HG02970 (cell line): Measurements from ENCODE around the gene FAT1.
A peak's percentile ranks its signal among the peaks of the same experiment; 100 is the strongest.

Experiments used
- ATAC-seq: cut with Tn5 transposase; IDR thresholded peaks from one replicate; pipeline ENCODE4 v1.9.1; 2021; ENCODE audit warnings: mild to moderate bottlenecking, moderate library complexity, moderate number of reproducible peaks; ENCODE audit not compliant: unreplicated experiment, low FRiP score

The FAT1 gene

DNA sequence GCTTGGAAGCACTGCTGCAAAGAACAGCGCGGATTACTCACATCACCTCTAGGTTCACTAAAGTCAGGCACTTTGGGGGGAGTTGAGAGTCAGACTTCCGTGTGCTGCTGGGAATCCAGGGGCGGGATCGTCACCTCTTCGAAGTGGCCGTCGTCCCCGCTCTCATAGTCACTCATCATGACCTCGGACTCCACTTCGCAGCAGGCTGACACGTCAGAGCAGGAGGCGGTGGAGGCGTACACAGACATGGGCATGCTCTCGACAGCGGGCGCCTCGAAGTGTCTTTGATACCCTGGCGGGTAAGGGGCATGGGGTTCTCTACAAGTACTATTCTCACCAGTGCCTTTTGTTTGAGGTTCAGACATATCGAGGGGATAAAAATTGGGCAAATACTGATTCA, 135.2 kb downstream of the FAT1 start:
- no peak for ATAC-seq

DNA sequence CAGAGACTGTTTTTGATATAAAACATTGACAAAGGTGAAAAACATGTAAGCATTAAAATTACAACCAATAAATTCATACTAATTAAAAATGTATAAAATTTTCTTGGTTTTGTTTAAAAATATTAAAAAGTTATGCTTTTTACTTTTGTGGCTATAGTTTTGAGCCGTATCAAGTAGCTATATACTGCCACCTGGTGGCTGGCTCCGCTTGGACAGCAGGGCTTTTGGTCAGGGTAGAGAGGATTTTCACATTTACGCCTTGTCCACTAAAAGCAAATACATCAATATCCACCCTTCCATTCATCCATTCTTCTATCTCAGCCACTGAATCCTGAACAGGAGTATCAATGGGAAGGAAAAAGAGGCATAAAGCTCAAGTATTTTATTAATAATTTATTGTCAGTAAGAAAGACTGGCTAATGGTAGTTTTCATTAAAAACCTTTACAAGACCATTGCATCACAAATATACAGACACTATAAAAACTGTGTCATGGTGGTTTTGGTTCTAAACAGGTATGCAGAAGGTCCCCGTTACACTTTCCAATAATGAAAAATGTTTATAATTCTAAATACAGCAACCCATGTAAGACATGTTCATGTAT, 136.1 kb downstream of the FAT1 start:
- ATAC-seq: peak; percentile 77

DNA sequence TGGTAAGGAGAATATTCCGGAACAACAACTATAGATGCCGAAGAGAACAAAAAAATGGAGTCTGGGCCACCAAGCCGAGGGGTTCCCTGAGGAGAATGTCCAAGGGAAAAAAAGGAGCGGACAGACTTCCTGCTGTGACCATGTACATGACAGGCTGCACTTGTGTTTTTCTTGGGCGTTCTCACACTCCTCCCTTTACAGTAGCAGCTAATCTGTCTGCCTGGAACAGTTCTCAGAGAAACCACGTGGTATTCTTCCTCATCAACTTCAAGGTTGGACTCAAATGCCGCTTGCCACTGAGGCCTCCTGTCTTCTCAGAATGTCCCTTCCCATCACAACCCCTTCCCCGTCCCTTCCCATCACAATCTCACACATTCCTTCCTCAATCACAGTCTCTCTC, 137.5 kb downstream of the FAT1 start:
- ATAC-seq: no peak

DNA sequence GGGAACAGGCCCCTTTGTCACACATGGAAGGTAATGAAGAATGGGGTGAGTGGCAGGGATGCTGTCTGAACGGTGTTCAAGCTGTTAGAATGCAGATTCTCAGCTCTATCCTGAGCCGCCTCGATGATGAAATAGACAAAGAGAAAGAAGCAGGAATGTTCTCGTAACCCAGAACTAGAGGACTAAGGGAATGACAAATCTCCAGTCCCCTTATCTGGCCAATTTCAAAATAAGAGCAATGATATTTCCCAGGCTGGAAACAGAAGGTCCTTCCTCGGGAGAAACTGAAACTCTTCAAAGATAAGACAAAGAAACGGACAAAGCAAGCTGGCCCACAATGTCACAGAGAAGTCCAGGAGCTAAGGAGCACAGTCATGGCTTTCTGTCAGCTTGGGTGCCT, 138.7 kb downstream of the FAT1 start:
- no peak for ATAC-seq

DNA sequence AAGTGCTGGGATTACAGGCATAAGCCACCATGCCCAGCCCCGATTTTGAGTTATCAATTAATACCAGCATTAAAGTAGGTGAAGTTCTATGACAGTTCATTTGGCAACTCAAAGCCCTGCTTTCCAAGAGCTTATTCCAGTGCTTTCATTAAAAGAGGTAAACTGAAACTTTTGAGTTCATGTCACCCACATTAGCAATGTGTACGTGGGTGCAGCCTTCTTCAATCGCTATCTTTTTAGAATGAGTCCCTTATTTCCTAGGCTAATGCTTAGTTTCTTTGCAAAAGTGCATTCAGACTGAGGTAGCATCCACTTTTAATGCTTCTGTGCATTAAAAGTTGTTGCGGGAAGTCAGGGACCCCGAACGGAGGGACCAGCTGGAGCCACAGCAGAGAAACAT, 142.2 kb downstream of the FAT1 start:
- no peak for ATAC-seq

DNA sequence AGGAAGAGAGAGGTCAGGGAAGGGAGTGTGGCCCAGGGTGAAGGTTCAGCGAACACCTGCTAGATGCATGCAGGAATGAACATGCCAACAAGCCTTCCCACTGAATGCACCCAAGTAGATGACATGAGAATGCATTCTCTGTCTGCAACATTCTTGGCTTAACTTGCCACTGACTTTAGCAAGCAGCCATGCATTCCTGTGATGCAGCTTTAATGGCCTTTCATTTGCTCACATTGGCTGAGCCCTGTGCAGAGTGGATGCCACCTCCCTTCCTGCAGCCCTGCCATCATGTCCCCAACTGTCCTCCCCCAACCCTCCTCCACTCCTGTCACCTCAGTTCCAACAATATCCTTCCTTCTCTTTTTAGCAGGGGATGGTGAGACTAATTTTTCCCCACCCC, 143.0 kb downstream of the FAT1 start:
- ATAC-seq: no peak

DNA sequence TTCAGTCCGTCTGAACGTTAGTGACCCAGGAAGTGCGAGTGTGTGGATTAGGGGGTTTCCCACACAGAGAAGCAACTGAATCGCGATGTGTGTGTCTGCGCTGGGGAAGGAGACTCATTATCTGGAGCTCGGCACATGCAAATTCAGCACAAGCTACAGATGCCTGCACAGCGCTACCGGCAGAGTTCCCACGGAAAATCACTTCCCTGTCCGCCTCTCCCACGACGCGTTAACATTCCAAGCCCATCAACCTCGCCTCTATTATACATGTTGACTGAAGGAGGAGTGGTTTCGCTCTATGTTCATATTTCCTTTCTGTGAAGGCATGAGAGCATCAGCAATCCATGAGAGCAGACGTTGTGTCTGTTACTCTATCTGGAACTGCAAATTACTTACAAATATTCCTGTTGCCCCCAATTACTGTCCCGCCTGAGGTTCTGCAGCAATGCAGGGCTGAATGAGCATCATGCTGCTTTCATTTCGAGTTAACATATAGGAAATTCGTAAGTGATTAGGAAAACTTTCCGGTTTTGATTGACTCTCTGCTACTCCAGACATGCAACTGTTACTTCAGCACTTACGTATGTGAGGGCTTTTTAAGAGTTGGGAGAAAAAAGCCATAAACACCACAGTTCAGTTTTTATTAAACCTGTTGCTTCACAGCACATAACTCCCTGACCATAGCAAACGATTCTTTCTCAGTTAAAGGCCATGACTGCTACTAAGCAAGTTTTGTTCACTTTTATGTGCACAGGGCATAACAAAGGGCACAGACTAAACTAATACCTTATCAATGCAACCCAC, 153.3 kb downstream of the FAT1 start:
- no peak for ATAC-seq

DNA sequence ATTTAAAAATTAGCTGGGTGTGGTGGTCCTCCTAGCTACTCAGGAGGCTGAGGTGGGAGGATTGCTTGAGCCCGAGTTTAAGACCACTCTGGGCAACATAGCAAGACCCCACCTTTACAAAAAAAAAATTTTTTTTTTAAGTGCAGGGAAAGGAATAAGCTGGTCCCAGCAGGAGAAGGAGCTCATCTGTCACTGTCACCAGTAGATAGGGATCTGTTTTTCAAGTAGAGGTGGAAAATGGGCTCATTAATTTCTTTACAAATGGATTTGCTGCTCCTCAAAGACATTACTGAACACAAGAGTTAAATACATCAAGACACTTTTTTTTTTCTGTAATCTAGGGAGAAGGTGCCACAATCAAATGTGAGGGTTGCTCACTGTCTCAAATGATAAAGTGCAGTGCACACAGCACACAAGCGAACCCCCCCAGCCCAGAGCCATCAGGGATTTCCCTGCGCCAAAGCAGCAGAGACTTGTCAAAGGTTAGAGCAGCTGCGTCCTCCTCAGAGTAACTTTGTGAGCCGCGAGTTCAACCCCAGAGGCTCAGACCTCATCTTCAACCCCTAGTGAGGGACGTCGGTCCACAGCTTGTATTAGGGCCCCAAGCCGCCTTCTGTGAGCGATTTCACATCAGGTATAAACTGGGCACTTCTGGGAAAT, 154.0 kb downstream of the FAT1 start:
- no peak for ATAC-seq

DNA sequence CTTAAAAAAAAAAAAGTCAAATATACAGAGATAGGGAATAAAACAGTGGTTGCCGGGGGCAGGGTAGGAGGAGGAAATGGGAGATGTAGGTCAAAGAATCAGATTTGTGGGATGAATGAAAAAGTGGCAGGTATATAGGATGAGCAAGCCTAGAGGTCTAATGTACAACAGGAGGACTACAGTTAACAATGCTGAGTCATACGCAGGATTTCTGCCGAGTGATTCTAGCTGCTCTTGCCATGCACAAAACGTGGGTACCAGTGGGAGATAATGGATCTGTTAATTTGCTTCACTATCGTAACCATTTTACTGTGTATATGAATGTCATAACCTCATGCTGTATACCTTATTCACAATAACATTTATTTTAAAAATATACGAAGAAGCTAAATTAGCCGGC, 157.6 kb downstream of the FAT1 start:
- no peak for ATAC-seq

DNA sequence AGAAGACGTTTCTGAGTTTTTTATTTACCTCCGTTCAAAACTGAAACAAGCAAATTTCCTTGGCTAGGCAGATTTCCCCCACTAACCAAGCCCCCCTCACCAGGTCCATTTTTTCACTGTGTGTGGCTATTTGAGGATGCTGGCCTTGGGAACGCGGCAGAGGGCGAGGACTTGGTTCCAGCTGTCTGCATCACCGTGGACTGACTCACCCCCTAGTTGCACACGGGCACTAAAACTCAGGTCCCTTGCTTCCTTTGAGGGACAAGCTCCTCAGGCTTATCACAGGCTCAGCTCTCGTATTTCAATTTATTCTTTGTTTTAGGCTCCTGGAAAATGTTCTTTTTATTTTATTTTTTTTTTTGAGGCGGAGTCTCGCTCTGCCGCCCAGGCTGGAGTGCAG, 159.9 kb downstream of the FAT1 start:
- no peak for ATAC-seq

DNA sequence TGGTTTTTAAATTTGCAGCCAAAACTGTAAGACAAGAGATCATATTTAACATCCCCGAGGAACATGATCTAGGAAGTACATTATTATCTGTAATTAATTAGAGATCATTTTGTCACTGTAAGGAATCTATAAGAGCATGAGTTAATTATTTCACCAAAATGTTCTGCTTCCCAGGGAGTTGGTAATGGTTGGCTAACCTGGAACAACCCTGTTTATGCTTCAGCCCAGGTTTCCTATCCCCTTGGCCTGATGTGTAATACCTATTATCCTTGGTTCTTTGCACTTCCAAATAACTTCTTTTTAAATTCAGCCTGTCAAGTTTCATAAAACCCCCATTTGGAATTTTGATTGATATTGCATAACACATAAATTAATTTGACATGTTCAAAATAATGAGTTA, 161.9 kb downstream of the FAT1 start:
- no peak for ATAC-seq

DNA sequence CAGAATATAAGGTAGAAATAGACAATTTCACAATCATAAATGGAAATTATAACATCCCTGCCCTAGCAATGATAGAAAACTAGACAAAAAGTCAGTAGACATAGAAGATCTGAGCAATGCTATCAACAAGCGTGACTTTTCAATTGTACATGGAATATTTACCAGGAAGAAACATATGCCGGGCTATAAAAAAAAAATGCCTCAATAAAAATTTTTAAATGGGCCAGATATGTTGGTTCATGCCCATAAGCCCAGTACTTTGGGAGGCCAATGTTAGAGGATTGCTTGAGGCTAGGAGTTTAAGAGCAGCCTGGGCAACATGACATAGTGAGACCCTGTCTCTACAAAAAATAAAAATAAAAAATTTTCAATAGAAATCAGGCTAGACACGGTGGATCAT, 163.0 kb downstream of the FAT1 start:
- no peak for ATAC-seq

DNA sequence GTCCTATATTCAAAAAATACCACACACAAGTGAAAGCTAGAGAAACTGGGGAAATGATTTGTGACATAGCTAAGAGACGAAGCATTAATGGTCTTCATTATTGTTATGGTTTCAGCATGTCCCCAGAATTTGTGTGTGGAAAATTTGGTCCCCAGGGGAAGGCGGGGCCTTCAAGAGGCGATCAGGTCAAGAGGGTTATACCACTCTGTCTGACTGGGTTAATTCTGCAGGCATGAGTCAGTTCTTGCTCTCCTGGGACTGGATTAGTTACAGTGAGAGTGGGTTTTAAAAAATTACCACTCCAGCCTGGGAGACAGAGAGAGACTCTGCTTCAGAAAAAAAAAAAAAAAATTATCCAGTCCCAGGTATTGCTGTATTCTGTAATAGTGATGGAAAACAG, 166.2 kb downstream of the FAT1 start:
- ATAC-seq: no peak

DNA sequence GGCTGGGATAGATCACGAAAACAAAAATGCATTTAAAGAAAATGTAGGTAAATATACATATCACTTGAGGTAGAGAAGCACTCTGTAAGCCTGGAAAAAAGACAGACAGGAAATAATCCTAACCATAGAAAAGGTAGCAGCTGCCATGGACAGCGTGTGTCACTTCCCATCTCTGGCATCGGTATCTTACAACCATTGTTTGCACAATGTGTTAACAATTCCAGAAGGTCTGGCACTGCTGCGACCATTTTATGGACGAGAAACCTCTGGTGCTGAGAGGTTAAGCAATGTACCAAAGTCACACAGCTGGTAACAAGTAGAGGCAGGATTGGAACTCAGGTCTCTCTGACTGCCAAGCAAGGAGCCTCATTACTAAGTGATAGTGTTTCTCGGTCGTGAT, 166.6 kb downstream of the FAT1 start:
- no peak for ATAC-seq

DNA sequence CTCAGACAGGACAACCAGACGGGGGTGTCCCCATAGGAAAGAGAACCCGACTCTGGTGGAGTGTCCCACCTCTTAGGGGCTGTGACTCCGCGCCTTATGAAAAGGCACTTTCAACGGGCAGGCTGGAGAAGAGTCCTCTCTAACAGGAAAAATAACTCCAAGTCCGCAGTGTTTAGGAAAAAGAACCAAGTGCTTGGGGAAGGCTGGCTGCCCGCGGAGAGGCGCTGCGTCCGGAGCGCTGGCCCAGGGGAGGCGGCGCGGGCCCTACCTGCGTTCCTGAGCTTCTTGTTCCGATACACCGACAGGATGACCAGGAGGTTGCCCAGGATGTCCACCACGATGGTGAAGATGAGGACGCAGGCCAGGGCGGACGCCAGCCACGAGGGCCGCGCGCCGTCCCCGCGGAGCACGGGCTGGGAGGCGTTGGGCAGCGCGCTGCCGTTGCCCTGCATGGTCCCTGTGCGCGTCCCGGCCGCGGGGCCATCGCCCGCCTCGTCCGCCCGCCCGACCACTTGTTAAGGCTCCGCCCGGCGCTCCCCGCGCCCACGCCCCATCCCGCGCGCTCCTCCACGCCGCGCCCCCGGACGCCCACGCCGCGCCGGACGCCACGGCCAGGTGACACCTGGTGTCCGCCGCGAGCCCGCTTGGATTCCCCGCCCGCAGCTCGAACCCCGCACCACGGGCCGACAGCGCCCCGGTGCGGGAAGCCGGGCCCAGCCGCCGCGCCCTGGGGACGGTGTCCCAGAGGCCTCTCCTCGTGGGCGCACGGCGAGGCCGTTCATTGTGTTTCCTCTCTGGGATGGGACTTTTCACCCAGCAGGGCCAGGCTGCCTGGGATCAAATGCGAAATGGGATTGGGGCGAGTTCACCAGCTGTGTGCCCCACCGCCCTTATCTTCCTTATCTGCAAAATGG, 168.5 kb downstream of the FAT1 start, which contains the start of gene MTNR1A:
TSS of gene MTNR1A (minus strand) at position 654 of the 914 bp plus-strand sequence. CDS start at position 452, 202 bp downstream.
- no peak for ATAC-seq

DNA sequence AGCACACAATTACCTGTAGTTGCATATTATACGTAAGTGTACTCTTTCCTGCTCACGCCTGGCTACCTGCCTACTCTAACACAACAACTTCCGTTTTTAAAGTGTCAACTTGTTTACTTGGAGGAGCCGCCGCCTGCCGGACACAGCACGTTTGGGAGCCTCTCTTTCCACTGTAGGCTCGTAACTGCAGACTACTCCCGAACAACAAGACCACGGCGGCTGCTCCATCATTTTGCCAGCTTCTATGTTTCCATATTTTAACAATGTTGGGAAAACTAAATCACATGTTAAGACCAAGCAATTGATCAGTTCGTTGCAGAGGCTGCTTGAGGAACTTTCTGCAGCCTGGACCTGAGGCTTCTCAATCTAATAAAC, 169.1 kb downstream of the FAT1 start:
- no peak for ATAC-seq

DNA sequence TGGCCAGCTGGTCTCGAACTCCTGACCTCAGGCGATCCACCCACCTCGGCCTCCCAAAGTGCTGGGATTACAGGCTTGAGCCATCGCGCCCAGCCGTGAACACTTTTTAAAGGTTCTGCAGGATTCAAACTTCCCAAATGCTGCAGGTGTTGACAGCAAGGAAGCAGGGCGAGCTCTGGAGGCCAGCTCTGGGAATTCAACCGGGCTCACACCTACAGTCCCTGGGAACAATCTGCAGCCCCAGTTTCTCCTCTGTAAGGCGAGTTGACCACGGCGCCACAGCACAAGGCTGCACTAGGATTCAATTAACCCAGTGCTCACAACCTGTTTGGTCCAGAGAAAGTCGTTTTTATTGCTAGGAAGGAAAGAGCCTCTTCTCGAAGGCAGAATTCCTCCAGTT, 169.9 kb downstream of the FAT1 start:
- ATAC-seq: no peak

DNA sequence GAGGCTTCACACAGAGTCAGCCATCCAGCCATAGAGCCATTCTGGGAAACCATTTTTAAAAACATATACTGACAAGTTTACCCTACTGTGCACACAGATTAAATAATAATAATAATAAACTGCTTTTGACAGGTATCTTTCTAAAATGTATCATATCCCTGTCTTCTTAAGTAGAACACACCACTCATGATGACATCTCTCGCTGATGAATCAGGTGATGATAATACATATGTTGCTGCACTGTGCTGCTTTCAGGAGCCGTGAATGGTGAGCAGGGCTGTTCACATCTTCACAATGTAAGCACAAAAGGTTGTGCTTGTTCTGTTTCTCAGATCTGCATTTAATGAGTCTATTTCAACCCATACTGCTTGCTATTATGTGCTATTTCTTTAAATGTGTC, 171.8 kb downstream of the FAT1 start:
- ATAC-seq: no peak

DNA sequence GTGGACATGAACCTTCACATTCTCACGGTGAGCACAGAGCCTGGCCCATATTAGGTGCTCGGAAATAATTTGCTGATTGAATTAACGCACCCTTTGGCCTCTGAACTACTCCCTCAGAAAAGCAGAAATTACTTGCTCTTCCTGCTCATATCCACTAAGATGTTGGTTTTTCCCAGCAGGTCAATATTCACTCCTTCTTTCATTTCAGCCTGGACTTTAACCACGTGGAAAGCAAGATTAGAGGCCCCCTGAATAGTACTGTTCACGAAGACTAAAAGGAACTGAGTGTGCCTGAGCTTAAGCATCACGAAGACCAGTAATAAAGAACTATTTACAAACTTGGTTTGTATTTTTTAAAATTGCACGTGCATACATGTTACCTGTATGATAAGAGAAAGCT, 178.2 kb downstream of the FAT1 start:
- ATAC-seq: no peak

DNA sequence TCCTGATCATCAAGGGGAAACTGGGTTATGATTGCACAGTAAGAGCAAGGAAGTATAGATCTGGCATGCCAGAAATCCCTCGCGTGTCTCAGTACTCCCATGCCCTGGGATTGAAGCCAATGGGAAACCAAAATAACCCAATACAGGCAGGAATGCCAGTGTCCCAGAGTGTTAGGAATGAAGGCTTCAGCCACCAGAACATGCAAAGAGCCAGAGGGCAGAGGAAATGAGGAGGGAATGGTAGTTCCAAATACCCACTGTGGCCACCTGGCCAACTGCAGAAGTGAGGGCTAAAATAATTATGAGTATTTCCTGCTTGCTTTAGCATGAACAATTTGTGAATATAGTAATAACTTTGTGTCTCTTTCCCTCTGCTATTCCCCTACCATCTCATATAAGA, 180.4 kb downstream of the FAT1 start:
- no peak for ATAC-seq

DNA sequence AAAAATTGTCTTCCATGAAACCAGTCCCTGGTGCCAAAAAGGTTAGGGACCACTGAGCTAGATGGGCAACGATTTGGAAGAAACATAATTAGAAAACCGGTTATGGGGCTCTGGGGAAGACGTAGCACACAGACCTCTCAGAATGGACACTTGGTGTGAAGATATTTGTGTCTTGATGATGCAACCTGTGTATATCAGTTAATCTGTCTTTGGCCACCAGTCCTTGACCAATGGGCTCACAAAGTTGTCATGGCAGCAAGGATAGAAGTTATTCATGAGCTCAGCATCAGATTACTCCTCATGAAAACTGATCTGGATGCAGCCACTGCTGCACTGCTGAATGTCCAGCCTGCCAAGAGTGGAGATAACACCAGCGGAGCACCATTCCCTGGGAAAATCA, 181.9 kb downstream of the FAT1 start:
- no peak for ATAC-seq
